ENCODE measurements around the gene MAPK10.

- TF ChIP-seq EP300 (IDR thresholded peaks at IDR 0.05; ENCODE audit: low read length) = no peak
- TF ChIP-seq PHB2 (IDR thresholded peaks at IDR 0.05; ENCODE audit: low read depth) = no peak
- no peak for TF ChIP-seq COPS2 (conservative IDR thresholded peaks at IDR 0.05)
- TF ChIP-seq E4F1 (CRISPR knock-in tag; IDR thresholded peaks at IDR 0.05; ENCODE audit: borderline replicate concordance) = no peak
- TF ChIP-seq ZFP36 (IDR thresholded peaks at IDR 0.05; ENCODE audit: low read depth, low read length, partially characterized antibody) = no peak
- no peak for TF ChIP-seq POLR2A (conservative IDR thresholded peaks at IDR 0.05)
- TF ChIP-seq GABPA (tag; conservative IDR thresholded peaks at IDR 0.05; ENCODE audit: low read depth) = no peak
- TF ChIP-seq, protein P1, sequence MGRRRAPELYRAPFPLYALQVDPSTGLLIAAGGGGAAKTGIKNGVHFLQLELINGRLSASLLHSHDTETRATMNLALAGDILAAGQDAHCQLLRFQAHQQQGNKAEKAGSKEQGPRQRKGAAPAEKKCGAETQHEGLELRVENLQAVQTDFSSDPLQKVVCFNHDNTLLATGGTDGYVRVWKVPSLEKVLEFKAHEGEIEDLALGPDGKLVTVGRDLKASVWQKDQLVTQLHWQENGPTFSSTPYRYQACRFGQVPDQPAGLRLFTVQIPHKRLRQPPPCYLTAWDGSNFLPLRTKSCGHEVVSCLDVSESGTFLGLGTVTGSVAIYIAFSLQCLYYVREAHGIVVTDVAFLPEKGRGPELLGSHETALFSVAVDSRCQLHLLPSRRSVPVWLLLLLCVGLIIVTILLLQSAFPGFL (CRISPR knock-in tag; IDR thresholded peaks at IDR 0.05) = no peak
- no peak for TF ChIP-seq EZH2 (IDR thresholded peaks at IDR 0.05; ENCODE audit: borderline replicate concordance, low read depth, low read length)
- no peak for TF ChIP-seq MAFF (IDR thresholded peaks at IDR 0.05; ENCODE audit: low read length)
These were observed 57.6 kb downstream of the MAPK10 start for GRCh38 chr4:86302251-86302650.
